ENCODE results near the gene DIPK1B.
A peak's percentile ranks its signal among the peaks of the same experiment; 100 is the strongest.

The DIPK1B gene

DNA sequence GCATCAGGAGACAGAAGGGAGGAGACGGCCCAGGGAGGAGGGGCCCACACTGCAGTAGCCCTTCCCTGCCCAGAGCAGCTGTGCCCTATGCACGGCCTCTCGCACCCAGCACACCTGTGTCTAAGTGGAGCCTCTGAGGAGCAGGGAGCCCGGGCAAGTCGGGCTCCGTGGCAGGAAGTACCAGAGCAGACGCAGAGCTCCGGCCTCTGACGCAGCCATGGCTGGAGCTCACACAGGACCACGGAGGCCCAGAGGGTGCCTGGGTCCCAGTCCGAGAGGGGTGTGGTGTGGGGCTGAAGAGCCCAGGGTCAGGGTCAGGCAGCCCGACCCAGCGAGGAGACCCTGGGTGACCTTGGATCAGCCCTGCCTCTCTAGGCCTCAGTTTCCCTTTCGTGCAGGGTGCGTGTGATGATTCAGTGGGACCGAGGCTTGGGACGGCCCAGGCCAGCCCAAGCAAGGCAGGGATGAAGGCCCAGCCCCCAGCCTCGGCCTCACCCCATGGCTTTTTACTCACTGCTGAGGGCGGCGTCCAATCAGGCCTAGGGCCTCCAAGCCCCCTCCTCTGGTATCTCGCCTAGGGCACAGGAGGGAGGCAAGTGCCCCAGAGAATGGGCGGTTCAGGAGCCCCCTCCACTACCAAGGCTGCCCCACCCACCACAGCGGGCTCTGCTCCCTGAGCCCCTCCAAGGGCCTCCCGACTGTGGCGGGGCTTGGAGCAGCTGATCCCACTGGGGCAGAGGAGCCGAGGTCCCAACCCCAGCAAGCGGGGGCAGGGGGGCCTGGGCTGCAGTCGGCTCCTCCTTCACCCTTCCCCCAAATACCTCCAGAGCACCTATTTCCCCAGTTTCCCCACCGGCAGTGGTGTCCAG is 20.8 kb upstream of the DIPK1B start:
- no peak overlapping the region for H2AK5ac ChIP-seq (ENCODE audit: low read length)
- H3K4me3 ChIP-seq (ENCODE audit: low read depth, low read length) = no peak overlapping the region
- peaks cover 7% of the 10 kb centered on the region for H3K79me1 ChIP-seq (ENCODE audit: low read length)

DNA sequence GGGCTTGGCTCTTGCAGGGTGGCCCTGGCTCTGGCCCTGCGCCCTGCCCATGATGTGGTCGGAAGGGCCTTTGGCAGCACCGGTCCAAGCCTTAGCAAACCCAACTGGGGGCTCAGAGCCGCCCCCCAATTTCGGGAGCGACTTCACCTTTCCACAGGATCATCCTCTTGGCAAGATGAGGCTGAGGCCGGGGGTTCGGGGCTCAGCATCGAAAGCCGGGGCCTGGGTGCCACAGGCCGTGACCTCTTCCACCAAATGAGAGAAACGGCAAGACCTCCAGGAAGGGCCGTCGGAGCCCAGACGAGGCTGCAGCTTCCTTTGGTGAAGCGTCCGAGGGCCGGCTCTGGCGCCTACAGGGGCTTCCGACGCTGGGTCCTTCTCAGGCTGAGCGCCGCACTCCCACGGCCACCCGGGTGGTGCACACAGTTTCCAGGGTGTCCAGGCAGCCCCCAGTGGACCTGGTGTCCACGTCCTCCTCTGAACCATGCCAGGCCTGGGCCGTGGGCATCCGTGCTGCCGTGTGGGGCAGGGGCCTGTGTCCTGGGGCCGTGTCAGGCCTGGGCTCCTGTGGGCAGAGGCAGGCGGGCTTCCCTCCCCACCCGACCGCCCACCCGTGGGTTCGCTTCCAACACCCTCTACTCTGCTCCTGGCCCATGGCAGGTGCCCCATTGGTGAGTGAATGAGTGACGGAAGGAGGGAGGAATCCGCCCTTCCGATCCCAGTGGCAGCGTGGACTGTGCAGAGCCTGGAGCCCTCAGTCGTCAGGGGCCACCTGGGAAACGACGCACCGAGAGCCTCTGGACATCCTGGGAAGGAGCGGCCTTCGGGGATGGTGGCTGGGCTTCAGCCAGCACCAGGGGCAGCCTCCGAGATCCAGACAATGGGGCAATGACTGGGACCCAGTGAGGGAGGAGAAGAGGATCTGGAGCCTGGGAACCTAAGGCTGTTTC is 19.9 kb upstream of the DIPK1B start:
- Histone ChIP-seq H4K91ac (ENCODE audit: low read depth, low read length) (no peak overlapping the region), H3K14ac (ENCODE audit: low read length) (no peak overlapping the region), H3K9me3 (ENCODE audit: insufficient read depth, low read depth, low read length) (peaks cover 6% of the 10 kb centered on the region), H2BK12ac (ENCODE audit: low read length) (no peak overlapping the region), H2BK5ac (ENCODE audit: low read depth, low read length, poor library complexity) (no peak overlapping the region), H3K79me1 (ENCODE audit: low read length) (no peaks in the 10 kb centered on the region), H3K4ac (ENCODE audit: low read depth, low read length) (no peak overlapping the region), H3K79me2 (ENCODE audit: control insufficient read depth, insufficient read depth, low read length, poor library complexity) (no peaks in the 10 kb centered on the region), H3K27ac (ENCODE audit: low read depth, low read length) (no peak overlapping the region), H4K8ac (ENCODE audit: low read depth, low read length) (no peak overlapping the region), H4K12ac (ENCODE audit: low read depth, low read length) (no peak overlapping the region), H3K18ac (ENCODE audit: low read length) (no peak overlapping the region), H3K4me2 (ENCODE audit: low read length) (no peak overlapping the region), H2AFZ (ENCODE audit: insufficient read depth, low read length, poor library complexity) (no peak overlapping the region), H3K9ac (ENCODE audit: low read length) (no peak overlapping the region), H3K23ac (ENCODE audit: low read length) (no peak overlapping the region), H3K4me3 (ENCODE audit: low read depth, low read length) (no peak overlapping the region), H2AK5ac (ENCODE audit: low read length) (no peak overlapping the region), H2BK120ac (ENCODE audit: insufficient read depth, low read length, poor library complexity) (no peak overlapping the region), H3K36me3 (ENCODE audit: control insufficient read depth in 1 of 2, insufficient read depth in 2 of 2, low read length in 2 of 2) (no peaks in the 10 kb centered on the region), H3K27me3 (ENCODE audit: insufficient read depth, low read length) (peaks cover 5% of the 10 kb centered on the region), H3K4me1 (ENCODE audit: control insufficient read depth in 1 of 2, insufficient read depth in 2 of 2, low read length in 2 of 2) (peaks cover 3 to 9% of the 10 kb centered on the region in 2 experiments)
- no peak for DNase-seq
- WGBS (ENCODE audit: extremely low coverage, insufficient coverage, insufficient read length) = no CpG with 5 or more reads among the region's 46 CpGs

More for the DNA sequence above, 20.8 kb upstream of the DIPK1B start:
- no peak overlapping the region for H3K27ac ChIP-seq (ENCODE audit: low read depth, low read length)
- H4K91ac ChIP-seq (ENCODE audit: low read depth, low read length) = no peak overlapping the region
- H2AFZ ChIP-seq (ENCODE audit: insufficient read depth, low read length, poor library complexity) = no peak overlapping the region
- no peak overlapping the region for H3K4me2 ChIP-seq (ENCODE audit: low read length)
- H3K23ac ChIP-seq (ENCODE audit: low read length) = no peak overlapping the region
- H3K27me3 ChIP-seq (ENCODE audit: insufficient read depth, low read length) = peaks cover 5% of the 10 kb centered on the region
- H3K18ac ChIP-seq (ENCODE audit: low read length) = no peak overlapping the region
- no peaks in the 10 kb centered on the region for H3K36me3 ChIP-seq (ENCODE audit: control insufficient read depth in 1 of 2, insufficient read depth in 2 of 2, low read length in 2 of 2)
- peaks cover 3 to 6% of the 10 kb centered on the region in 2 experiments for H3K4me1 ChIP-seq (ENCODE audit: control insufficient read depth in 1 of 2, insufficient read depth in 2 of 2, low read length in 2 of 2)
- no peak overlapping the region for H4K12ac ChIP-seq (ENCODE audit: low read depth, low read length)
- peaks cover 3% of the 10 kb centered on the region for H3K79me2 ChIP-seq (ENCODE audit: control insufficient read depth, insufficient read depth, low read length, poor library complexity)
- no peak overlapping the region for H3K9ac ChIP-seq (ENCODE audit: low read length)
- WGBS (ENCODE audit: extremely low coverage, insufficient coverage, insufficient read length) = no CpG with 5 or more reads among the region's 29 CpGs
- H2BK120ac ChIP-seq (ENCODE audit: insufficient read depth, low read length, poor library complexity) = no peak overlapping the region
- H3K9me3 ChIP-seq (ENCODE audit: insufficient read depth, low read depth, low read length) = peaks cover 2% of the 10 kb centered on the region
- H3K4ac ChIP-seq (ENCODE audit: low read depth, low read length) = no peak overlapping the region
- no peak overlapping the region for H2BK5ac ChIP-seq (ENCODE audit: low read depth, low read length, poor library complexity)
- H2BK12ac ChIP-seq (ENCODE audit: low read length) = no peak overlapping the region
- H3K14ac ChIP-seq (ENCODE audit: low read length) = no peak overlapping the region
- no peak overlapping the region for H4K8ac ChIP-seq (ENCODE audit: low read depth, low read length)
- no peak for DNase-seq

DNA sequence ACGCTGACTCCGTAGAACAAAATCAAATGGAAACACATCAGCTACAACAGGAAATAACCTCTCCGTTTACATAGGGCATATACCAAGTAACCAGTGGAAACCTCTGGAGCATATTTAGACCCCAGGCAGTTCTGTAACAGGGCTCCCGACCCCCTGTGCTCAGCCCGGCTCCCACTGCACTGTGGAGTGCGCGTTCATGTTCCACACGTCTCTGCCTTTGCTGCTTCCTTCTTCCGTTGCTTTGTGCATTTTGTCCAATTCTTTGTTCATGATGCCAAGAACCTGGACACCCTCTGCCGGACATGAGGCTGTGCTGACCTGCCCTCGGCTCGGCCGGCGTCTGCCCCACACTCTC is 19.3 kb upstream of the DIPK1B start:
- H3K4me3 ChIP-seq (ENCODE audit: low read depth, low read length) = no peak overlapping the region
- no peak overlapping the region for H2BK5ac ChIP-seq (ENCODE audit: low read depth, low read length, poor library complexity)
- H4K12ac ChIP-seq (ENCODE audit: low read depth, low read length) = no peak overlapping the region
- H3K4me1 ChIP-seq (ENCODE audit: control insufficient read depth in 1 of 2, insufficient read depth in 2 of 2, low read length in 2 of 2) = peaks cover 3 to 9% of the 10 kb centered on the region in 2 experiments
- H3K27ac ChIP-seq (ENCODE audit: low read depth, low read length) = no peak overlapping the region
- peaks cover 6% of the 10 kb centered on the region for H3K9me3 ChIP-seq (ENCODE audit: insufficient read depth, low read depth, low read length)
- no peak overlapping the region for H3K14ac ChIP-seq (ENCODE audit: low read length)
- no peak overlapping the region for H4K91ac ChIP-seq (ENCODE audit: low read depth, low read length)
- no peak overlapping the region for H3K23ac ChIP-seq (ENCODE audit: low read length)
- peaks cover 1% of the 10 kb centered on the region for H3K27me3 ChIP-seq (ENCODE audit: insufficient read depth, low read length)
- no peak for DNase-seq
- H3K4ac ChIP-seq (ENCODE audit: low read depth, low read length) = no peak overlapping the region
- no peak overlapping the region for H2BK120ac ChIP-seq (ENCODE audit: insufficient read depth, low read length, poor library complexity)
- H2BK12ac ChIP-seq (ENCODE audit: low read length) = no peak overlapping the region
- no peak overlapping the region for H4K8ac ChIP-seq (ENCODE audit: low read depth, low read length)
- H3K18ac ChIP-seq (ENCODE audit: low read length) = no peak overlapping the region
- no peak overlapping the region for H2AFZ ChIP-seq (ENCODE audit: insufficient read depth, low read length, poor library complexity)
- no peaks in the 10 kb centered on the region for H3K36me3 ChIP-seq (ENCODE audit: control insufficient read depth in 1 of 2, insufficient read depth in 2 of 2, low read length in 2 of 2)
- WGBS (ENCODE audit: extremely low coverage, insufficient coverage, insufficient read length) = no CpG with 5 or more reads among the region's 14 CpGs
- no peaks in the 10 kb centered on the region for H3K79me1 ChIP-seq (ENCODE audit: low read length)
- no peak overlapping the region for H3K9ac ChIP-seq (ENCODE audit: low read length)
- H2AK5ac ChIP-seq (ENCODE audit: low read length) = no peak overlapping the region
- H3K4me2 ChIP-seq (ENCODE audit: low read length) = no peak overlapping the region
- H3K79me2 ChIP-seq (ENCODE audit: control insufficient read depth, insufficient read depth, low read length, poor library complexity) = no peaks in the 10 kb centered on the region

DNA sequence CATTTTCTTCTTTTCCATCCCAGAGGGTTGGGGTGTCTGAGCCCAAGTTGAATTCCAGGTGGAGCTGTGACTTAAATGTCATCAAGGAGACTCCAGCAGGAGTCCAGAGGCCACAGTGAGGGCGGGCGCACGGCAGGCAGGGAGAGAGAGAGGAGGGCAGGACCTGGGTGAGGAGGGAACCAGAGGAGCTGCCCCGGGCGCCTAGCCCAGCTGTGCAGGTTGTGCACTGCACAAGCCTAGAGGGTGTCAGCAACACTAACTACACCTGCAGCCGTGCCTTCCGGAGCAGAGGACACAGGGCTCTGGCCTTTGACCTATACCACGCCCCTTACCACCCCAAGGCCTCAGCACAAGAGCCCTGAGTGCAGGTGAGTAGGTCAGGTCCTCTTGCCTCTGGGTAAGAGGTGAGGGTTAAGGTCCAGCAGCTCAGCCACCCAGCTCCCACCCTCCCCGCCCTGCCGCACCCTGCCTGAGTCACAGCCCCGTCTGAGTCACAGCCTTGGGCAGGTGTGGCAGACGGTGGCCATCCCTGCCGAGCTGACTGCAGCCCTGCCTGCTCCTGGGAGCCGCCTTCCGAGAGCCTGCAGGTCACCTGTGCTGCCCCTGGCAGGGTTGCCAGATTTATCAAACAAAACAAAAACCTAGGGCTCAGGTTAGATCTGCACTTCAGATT is 18.7 kb upstream of the DIPK1B start:
- H3K79me2 ChIP-seq (ENCODE audit: control insufficient read depth, insufficient read depth, low read length, poor library complexity) = no peaks in the 10 kb centered on the region
- no peak overlapping the region for H2BK120ac ChIP-seq (ENCODE audit: insufficient read depth, low read length, poor library complexity)
- H2BK12ac ChIP-seq (ENCODE audit: low read length) = no peak overlapping the region
- no peak overlapping the region for H3K4ac ChIP-seq (ENCODE audit: low read depth, low read length)
- H4K91ac ChIP-seq (ENCODE audit: low read depth, low read length) = no peak overlapping the region
- H4K12ac ChIP-seq (ENCODE audit: low read depth, low read length) = no peak overlapping the region
- H2AK5ac ChIP-seq (ENCODE audit: low read length) = no peak overlapping the region
- no peak overlapping the region for H3K23ac ChIP-seq (ENCODE audit: low read length)
- DNase-seq = peak; percentile 89
- no peak overlapping the region for H3K9ac ChIP-seq (ENCODE audit: low read length)
- no peak overlapping the region for H3K14ac ChIP-seq (ENCODE audit: low read length)
- H3K18ac ChIP-seq (ENCODE audit: low read length) = no peak overlapping the region
- no peak overlapping the region for H3K4me2 ChIP-seq (ENCODE audit: low read length)
- no peak overlapping the region for H3K27ac ChIP-seq (ENCODE audit: low read depth, low read length)
- no peak overlapping the region for H4K8ac ChIP-seq (ENCODE audit: low read depth, low read length)
- no CpG with 5 or more reads among the region's 15 CpGs for WGBS (ENCODE audit: extremely low coverage, insufficient coverage, insufficient read length)
- no peak overlapping the region for H2BK5ac ChIP-seq (ENCODE audit: low read depth, low read length, poor library complexity)
- H3K9me3 ChIP-seq (ENCODE audit: insufficient read depth, low read depth, low read length) = peaks cover 6% of the 10 kb centered on the region
- H2AFZ ChIP-seq (ENCODE audit: insufficient read depth, low read length, poor library complexity) = no peak overlapping the region
- H3K36me3 ChIP-seq (ENCODE audit: control insufficient read depth in 1 of 2, insufficient read depth in 2 of 2, low read length in 2 of 2) = no peaks in the 10 kb centered on the region
- no peaks in the 10 kb centered on the region for H3K79me1 ChIP-seq (ENCODE audit: low read length)
- H3K4me1 ChIP-seq (ENCODE audit: control insufficient read depth in 1 of 2, insufficient read depth in 2 of 2, low read length in 2 of 2) = peaks cover 3 to 9% of the 10 kb centered on the region in 2 experiments
- no peaks in the 10 kb centered on the region for H3K27me3 ChIP-seq (ENCODE audit: insufficient read depth, low read length)
- no peak overlapping the region for H3K4me3 ChIP-seq (ENCODE audit: low read depth, low read length)

Measured in trophoblast cell (in vitro differentiated cells and primary cell).